Adrenal gland (tissue), 12 donors: ENCODE results near the gene GRID1. TPM values are rescaled to one million over a fixed set of nuclear protein-coding genes. Genes with fewer than 3 reads are reported as not detected.

ENCODE experiments used
- DNase-seq, 7 donors: peaks; one replicate each; pipeline ENCODE4 v3.0.0-alpha.2; 2019 to 2020
- H3K27ac ChIP-seq, 5 donors: fragments of 200-600 bp; sonication (generic) in 4 of 5; 1 replicate in 3 of 5; 2 replicates in 2 of 5; pipeline versions ENCODE4 v1.5.1 to v1.8.0; 2016 to 2020; ENCODE audit warnings: mild to moderate bottlenecking in 1 of 5
- H3K27me3 ChIP-seq: fragments of 200-600 bp; 2 replicates; pipeline ENCODE4 v1.8.0; 2021
- H3K36me3 ChIP-seq, 2 donors: fragments of 200-600 bp; replicated peaks in 1 of 2; 1 replicate in 1 of 2; 2 replicates in 1 of 2; pipeline versions ENCODE4 v1.5.1 to v1.8.0; 2018 to 2022
- H3K4me1 ChIP-seq, 2 donors: fragments of 200-600 bp; replicated peaks in 1 of 2; 1 replicate in 1 of 2; 2 replicates in 1 of 2; pipeline versions ENCODE4 v1.5.1 to v1.8.0; 2018 to 2021
- H3K4me3 ChIP-seq, 4 donors: fragments of 200-600 bp; sonication (generic) in 3 of 4; one replicate each; pipeline ENCODE4 v1.5.1; 2016 to 2018
- H3K9me3 ChIP-seq, 3 donors: fragments of 200-600 bp; sonication (generic) in 1 of 3; replicated peaks in 1 of 3; 1 replicate in 2 of 3; 2 replicates in 1 of 3; pipeline versions ENCODE4 v1.5.1 to v1.8.0; 2016 to 2021
- POLR2A ChIP-seq, 2 donors: fragments of 450-650 bp; IDR thresholded peaks; one replicate each; pipeline ENCODE4 v1.6.1; 2017; ENCODE audit warnings: antibody characterized with exemption in 2 of 2, mild to moderate bottlenecking in 2 of 2, moderate library complexity in 1 of 2
- WGBS, 4 donors: extraction: QIAGEN DNeasy Blood & Tissue Kit in 2 of 4; methylation state at CpG; one replicate each; pipeline versions ENCODE4 v1.1.5 to v1.1.7; 2013 to 2017; 5-methylcytosine and 5-hydroxymethylcytosine counted together
- intact Hi-C, 2 donors: fragments of 100-400 bp; cut with DNase I; formaldehyde crosslinking; loops; one replicate each; pipeline versions ENCODE4 v1.14.1 to v1.15.0; 2022 to 2023
- polyA plus RNA-seq, 3 donors: library from polyadenylated mRNA; stranded (reverse); fragments of 200-250 nt in 2 of 3; fragments of 350-450 nt in 1 of 3; fragmentation: Illumina TruSeq in 1 of 3; extraction: RNeasy Lipid Tissue Mini Kit (QIAGEN cat#74804) in 1 of 3; gene quantifications; one replicate each; pipeline ENCODE4 v1.2.3, GENCODE V29; 2013 to 2014
- total RNA-seq, 9 donors: library from RNA; depleted of rRNA in 4 of 9; stranded (reverse); fragments of >200 nt in 4 of 9; fragments of 120-200 nt in 1 of 9; fragmentation: NEBNext Ultra II Directional in 1 of 9; extraction: Animal tissue kit (Norgen Biotek cat#: 25700) in 1 of 9; gene quantifications; one replicate each; pipeline versions ENCODE4 v1.1.0 to v1.2.4, GENCODE V29; 2013 to 2023
- TF ChIP-seq, protein P1 (sequence below), 6 experiments: fragments of 450-650 bp in 4 of 6; fragments of 200-600 bp in 2 of 6; sonication (generic) in 1 of 6; IDR thresholded peaks; 1 replicate in 5 of 6; 2 replicates in 1 of 6; pipeline versions ENCODE4 v1.5.1 to v1.8.0; 2016 to 2021; ENCODE audit warnings: antibody characterized with exemption in 6 of 6, mild to moderate bottlenecking in 2 of 6, moderate library complexity in 1 of 6
- donor health status: healthy with polysubstance abuse.
- donor health status: Bipolar disorder and iron deficiency.
- donor health status: DM: yes; HTN: yes; CAD: no.
- donor health status: DM: no; HTN: no; CAD: no.
- donor health status: DM: no; HTN: no; CAD: no.
- donor health status: DM: yes; HTN: yes; CAD: no.

The GRID1 gene
- total and polyA plus RNA-seq, 12 donors = 2.2 to 8.0 (median 4.1) TPM

DNA sequence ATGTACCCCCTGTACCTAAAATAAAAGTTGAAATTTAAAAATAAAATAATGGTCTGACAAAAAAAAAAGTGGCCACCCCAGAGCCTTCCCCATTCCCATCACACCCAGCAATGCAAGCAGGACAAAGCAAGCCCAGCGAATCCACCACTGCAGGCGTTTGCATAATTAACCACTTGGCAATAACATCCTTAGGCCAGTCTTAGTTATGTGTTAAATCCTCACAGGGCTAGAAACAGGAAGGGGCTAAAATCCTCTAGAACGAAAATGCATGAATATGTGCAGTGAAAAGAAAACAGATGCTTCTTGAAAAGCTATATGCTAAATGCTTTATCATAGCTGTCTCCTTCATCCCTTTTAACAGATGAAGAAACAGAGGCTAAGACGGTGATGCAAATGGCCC lies 229.7 kb downstream of the GRID1 start:
- DNase-seq = no peak
- intact Hi-C loops = no loop called here
- Histone ChIP-seq H3K4me3 (no peak overlapping the region), H3K9me3 (no peaks in the 10 kb centered on the region), H3K4me1 (no peaks in the 10 kb centered on the region), H3K27me3 (no peaks in the 10 kb centered on the region), H3K36me3 (no peaks in the 10 kb centered on the region), H3K27ac (no peak overlapping the region)
- no peak for TF ChIP-seq POLR2A (IDR thresholded peaks at IDR 0.05)
- TF ChIP-seq, protein P1, sequence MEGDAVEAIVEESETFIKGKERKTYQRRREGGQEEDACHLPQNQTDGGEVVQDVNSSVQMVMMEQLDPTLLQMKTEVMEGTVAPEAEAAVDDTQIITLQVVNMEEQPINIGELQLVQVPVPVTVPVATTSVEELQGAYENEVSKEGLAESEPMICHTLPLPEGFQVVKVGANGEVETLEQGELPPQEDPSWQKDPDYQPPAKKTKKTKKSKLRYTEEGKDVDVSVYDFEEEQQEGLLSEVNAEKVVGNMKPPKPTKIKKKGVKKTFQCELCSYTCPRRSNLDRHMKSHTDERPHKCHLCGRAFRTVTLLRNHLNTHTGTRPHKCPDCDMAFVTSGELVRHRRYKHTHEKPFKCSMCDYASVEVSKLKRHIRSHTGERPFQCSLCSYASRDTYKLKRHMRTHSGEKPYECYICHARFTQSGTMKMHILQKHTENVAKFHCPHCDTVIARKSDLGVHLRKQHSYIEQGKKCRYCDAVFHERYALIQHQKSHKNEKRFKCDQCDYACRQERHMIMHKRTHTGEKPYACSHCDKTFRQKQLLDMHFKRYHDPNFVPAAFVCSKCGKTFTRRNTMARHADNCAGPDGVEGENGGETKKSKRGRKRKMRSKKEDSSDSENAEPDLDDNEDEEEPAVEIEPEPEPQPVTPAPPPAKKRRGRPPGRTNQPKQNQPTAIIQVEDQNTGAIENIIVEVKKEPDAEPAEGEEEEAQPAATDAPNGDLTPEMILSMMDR (IDR thresholded peaks at IDR 0.05) = no peak
- WGBS, 4 donors = 70 to 87% (median 85%) methylated on average over 4 of the region's 4 CpGs

GRCh38 chr10:86135191-86135590 lies 231.4 kb downstream of the GRID1 start:
- H3K4me1 ChIP-seq = no peaks in the 10 kb centered on the region
- no peak overlapping the region for H3K4me3 ChIP-seq
- WGBS, 4 donors = 89 to 100% (median 95%) methylated on average over 1 to 2 of the region's 2 CpGs
- no peak overlapping the region for H3K27ac ChIP-seq
- H3K9me3 ChIP-seq = no peaks in the 10 kb centered on the region
- H3K27me3 ChIP-seq = no peaks in the 10 kb centered on the region
- TF ChIP-seq POLR2A (IDR thresholded peaks at IDR 0.05) = no peak
- TF ChIP-seq, protein P1 (IDR thresholded peaks at IDR 0.05) = no peak
- no peaks in the 10 kb centered on the region for H3K36me3 ChIP-seq
- no peak for DNase-seq
- intact Hi-C loops = no loop called here

GRCh38 chr10:86130737-86131475 lies 235.7 kb downstream of the GRID1 start:
- TF ChIP-seq, protein P1 (IDR thresholded peaks at IDR 0.05) = no peak
- no peak for TF ChIP-seq POLR2A (IDR thresholded peaks at IDR 0.05)
- Histone ChIP-seq H3K4me1 (no peaks in the 10 kb centered on the region), H3K4me3 (no peak overlapping the region), H3K9me3 (no peaks in the 10 kb centered on the region), H3K36me3 (no peaks in the 10 kb centered on the region), H3K27me3 (no peaks in the 10 kb centered on the region), H3K27ac (no peak overlapping the region)
- 91 to 95% (median 93%) methylated on average over 12 to 18 of the region's 18 CpGs for WGBS, 4 donors
- DNase-seq = no peak
- intact Hi-C loops = no loop called here

GRCh38 chr10:86130041-86130440 lies 236.6 kb downstream of the GRID1 start:
- intact Hi-C loops = no loop called here
- TF ChIP-seq, protein P1 (IDR thresholded peaks at IDR 0.05) = no peak
- no peak for TF ChIP-seq POLR2A (IDR thresholded peaks at IDR 0.05)
- Histone ChIP-seq H3K36me3 (no peaks in the 10 kb centered on the region), H3K9me3 (no peaks in the 10 kb centered on the region), H3K27ac (no peak overlapping the region), H3K27me3 (no peaks in the 10 kb centered on the region), H3K4me1 (no peaks in the 10 kb centered on the region), H3K4me3 (no peak overlapping the region)
- DNase-seq = no peak
